Duodenal mucosa (tissue), 2 donors: Measurements from ENCODE around the gene NDUFS8.
A peak's percentile ranks its signal among the peaks of the same experiment; 100 is the strongest.
"Not testable (repeated sequence)": the region's sequence is repeated elsewhere in the genome, so short reads cannot be mapped to it uniquely, and the experiment has no call there.

ENCODE experiments used
- H3K27ac ChIP-seq: one replicate; pipeline ENCODE4 v1.7.0; 2013; ENCODE audit warnings: low read depth, low read length
- H3K27me3 ChIP-seq, 2 donors: one replicate each; pipeline ENCODE4 v1.7.0; 2013; ENCODE audit warnings: low read length in 2 of 2, control low read depth in 1 of 2; ENCODE audit not compliant: insufficient read depth in 2 of 2, control insufficient read depth in 1 of 2
- H3K36me3 ChIP-seq, 2 donors: one replicate each; pipeline ENCODE4 v1.7.0; 2013; ENCODE audit warnings: low read length in 2 of 2, control low read depth in 1 of 2; ENCODE audit not compliant: insufficient read depth in 2 of 2, control insufficient read depth in 1 of 2
- H3K4me1 ChIP-seq, 2 donors: one replicate each; pipeline ENCODE4 v1.7.0; 2013; ENCODE audit warnings: low read length in 2 of 2, control low read depth in 1 of 2; ENCODE audit not compliant: insufficient read depth in 2 of 2, control insufficient read depth in 1 of 2
- H3K4me3 ChIP-seq, 2 donors: one replicate each; pipeline ENCODE4 v1.7.0; 2013; ENCODE audit warnings: low read length in 2 of 2, low read depth in 1 of 2
- H3K9ac ChIP-seq, 2 donors: one replicate each; pipeline ENCODE4 v1.7.0; 2013; ENCODE audit warnings: low read length in 2 of 2, low read depth in 1 of 2
- H3K9me3 ChIP-seq, 2 donors: one replicate each; pipeline ENCODE4 v1.7.0; 2013; ENCODE audit warnings: low read length in 2 of 2, control low read depth in 1 of 2; ENCODE audit not compliant: control insufficient read depth in 1 of 2

Gene NDUFS8

GRCh38 chr11:68030318-68031143 is at the start of gene NDUFS8:
Gene NDUFS8, plus strand, starts transcription at chr11:68030681. Its CDS starts 1,471 bp downstream, at chr11:68032152.
- Histone ChIP-seq H3K9me3 (no peaks in the 10 kb centered on the region), H3K4me1 (peaks cover 15 to 26% of the 10 kb centered on the region in 2 donors), H3K4me3 (peak within 1 kb of the TSS; percentile 88 to 97), H3K27ac (peak within 1 kb of the TSS; percentile 61), H3K36me3 (peaks cover 20 to 33% of the 10 kb centered on the region in 2 donors), H3K27me3 (no peaks in the 10 kb centered on the region), H3K9ac (peak within 1 kb of the TSS; percentile 88 to 99)

GRCh38 chr11:67981226-67981625 is 49.3 kb upstream of the NDUFS8 start:
- not testable (repeated sequence) for H3K27ac ChIP-seq, H3K4me1 ChIP-seq, H3K4me3 ChIP-seq, H3K27me3 ChIP-seq, H3K9ac ChIP-seq, H3K36me3 ChIP-seq, H3K9me3 ChIP-seq

- not testable (repeated sequence) for H3K4me1 ChIP-seq, H3K27me3 ChIP-seq, H3K4me3 ChIP-seq, H3K27ac ChIP-seq, H3K9me3 ChIP-seq, H3K9ac ChIP-seq, H3K36me3 ChIP-seq
These were observed 48.1 kb upstream of the NDUFS8 start for GRCh38 chr11:67982255-67982857.

- Histone ChIP-seq H3K36me3 (no peaks in the 10 kb centered on the region), H3K4me3 (no peak overlapping the region), H3K27me3 (no peaks in the 10 kb centered on the region), H3K4me1 (no peaks in the 10 kb centered on the region), H3K27ac (no peak overlapping the region), H3K9me3 (no peaks in the 10 kb centered on the region), H3K9ac (no peak overlapping the region)
These were observed 46.5 kb upstream of the NDUFS8 start for GRCh38 chr11:67983951-67984350.

GRCh38 chr11:67985302-67985701 is 45.2 kb upstream of the NDUFS8 start:
- H3K9me3 ChIP-seq: not testable (repeated sequence)

GRCh38 chr11:67990546-67991346 is 39.7 kb upstream of the NDUFS8 start:
- not testable (repeated sequence) for H3K27me3 ChIP-seq, H3K4me1 ChIP-seq, H3K4me3 ChIP-seq, H3K36me3 ChIP-seq, H3K9me3 ChIP-seq, H3K27ac ChIP-seq, H3K9ac ChIP-seq

More at GRCh38 chr11:67985302-67985701, 45.2 kb upstream of the NDUFS8 start:
- H3K27me3 ChIP-seq, H3K9ac ChIP-seq, H3K27ac ChIP-seq, H3K36me3 ChIP-seq, H3K4me1 ChIP-seq, H3K4me3 ChIP-seq: not testable (repeated sequence)

- not testable (repeated sequence) for H3K4me3 ChIP-seq, H3K9ac ChIP-seq, H3K9me3 ChIP-seq, H3K4me1 ChIP-seq, H3K27me3 ChIP-seq, H3K27ac ChIP-seq, H3K36me3 ChIP-seq
These were observed 38.9 kb upstream of the NDUFS8 start for GRCh38 chr11:67991347-67992121.

GRCh38 chr11:67993821-67994220 is 36.7 kb upstream of the NDUFS8 start:
- H3K4me3 ChIP-seq, H3K9ac ChIP-seq: not testable (repeated sequence)

GRCh38 chr11:67994387-67994786 is 36.1 kb upstream of the NDUFS8 start:
- H3K4me1 ChIP-seq: peaks cover 17 to 27% of the 10 kb centered on the region in 2 donors
- H3K27ac ChIP-seq, H3K36me3 ChIP-seq, H3K9me3 ChIP-seq, H3K4me3 ChIP-seq, H3K9ac ChIP-seq, H3K27me3 ChIP-seq: not testable (repeated sequence)

More at GRCh38 chr11:67993821-67994220, 36.7 kb upstream of the NDUFS8 start:
- H3K27me3 ChIP-seq, H3K36me3 ChIP-seq, H3K9me3 ChIP-seq, H3K27ac ChIP-seq: not testable (repeated sequence)
- peaks cover 17 to 22% of the 10 kb centered on the region in 2 donors for H3K4me1 ChIP-seq
